OCI-LY3 (cell line): ENCODE results near the gene ZNF326.

Experiments
- H2AFZ ChIP-seq: fragments of 200-600, 300-600 bp; shearing (Covaris generic); 2 replicates; pipeline ENCODE4 v1.6.0; 2014; ENCODE audit warnings: antibody characterized with exemption, low read depth, low read length
- H3K27ac ChIP-seq: fragments of 200-600, 300-600 bp; sonication (generic); 2 replicates; pipeline ENCODE4 v1.5.1; 2014; ENCODE audit warnings: mild to moderate bottlenecking, low read length, moderate library complexity, mixed read lengths
- H3K27me3 ChIP-seq: fragments of 200-600, 300-600 bp; sonication (generic); 2 replicates; pipeline ENCODE4 v1.6.1; 2014; ENCODE audit warnings: low read depth, low read length, mixed read lengths
- H3K36me3 ChIP-seq: fragments of 200-600, 300-600 bp; sonication (generic); replicated peaks from 2 replicates; pipeline ENCODE3; 2014; ENCODE audit warnings: low read depth, low read length, mixed read lengths
- H3K4me1 ChIP-seq: fragments of 300-600, 200-600 bp; sonication (generic); 2 replicates; pipeline ENCODE4 v1.6.1; 2014; ENCODE audit warnings: low read length, mixed read lengths
- H3K4me2 ChIP-seq: fragments of 200-600, 300-600 bp; sonication (generic); 2 replicates; pipeline ENCODE4 v1.6.1; 2014; ENCODE audit warnings: low read length, mixed read lengths
- H3K4me3 ChIP-seq: fragments of 300-600, 200-600 bp; sonication (generic); 2 replicates; pipeline ENCODE4 v1.5.1; 2014; ENCODE audit warnings: antibody characterized with exemption, mild to moderate bottlenecking, low read length, moderate library complexity
- H3K79me2 ChIP-seq: fragments of 300-600, 200-600 bp; shearing (Covaris generic); 2 replicates; pipeline ENCODE4 v1.6.1; 2014; ENCODE audit warnings: mild to moderate bottlenecking, low read length, mixed read lengths
- H3K9ac ChIP-seq: fragments of 300-600, 200-600 bp; shearing (Covaris generic); 2 replicates; pipeline ENCODE4 v1.6.0; 2014; ENCODE audit warnings: mild to moderate bottlenecking, low read length, moderate library complexity
- H3K9me3 ChIP-seq: fragments of 200-600, 300-600 bp; shearing (Covaris generic); 2 replicates; pipeline ENCODE4 v1.6.1; 2014; ENCODE audit warnings: low read length, mixed read lengths; ENCODE audit not compliant: insufficient read depth
- H4K20me1 ChIP-seq: fragments of 200-600, 300-600 bp; sonication (generic); 2 replicates; pipeline ENCODE4 v1.6.1; 2016; ENCODE audit warnings: low read length, mixed read lengths; ENCODE audit not compliant: insufficient read depth
- CTCF ChIP-seq: fragments of 200-600, 300-600 bp; sonication (generic); IDR thresholded peaks from 2 replicates; pipeline ENCODE4 v1.5.1; 2014; ENCODE audit warnings: antibody characterized with exemption, low read length, low read depth
- EZH2phosphoT487 ChIP-seq: fragments of 200-600 bp; shearing (Covaris generic); IDR thresholded peaks from 2 replicates; pipeline ENCODE4 v1.6.1; 2018; ENCODE audit warnings: antibody characterized with exemption, mixed run types, low read depth

Gene ZNF326

GRCh38 chr1:89999628-90000027, 4.7 kb downstream of the ZNF326 start:
- no peak overlapping the region for H3K4me3 ChIP-seq
- H4K20me1 ChIP-seq: peaks cover 29% of the 10 kb centered on the region
- peaks cover 77% of the 10 kb centered on the region for H3K79me2 ChIP-seq
- H3K36me3 ChIP-seq: peaks cover 6% of the 10 kb centered on the region
- no peaks in the 10 kb centered on the region for H3K27me3 ChIP-seq
- peaks cover 10% of the 10 kb centered on the region for H3K4me1 ChIP-seq
- H3K9me3 ChIP-seq: no peaks in the 10 kb centered on the region
- H3K27ac ChIP-seq: no peak overlapping the region
- no peak overlapping the region for H2AFZ ChIP-seq
- H3K4me2 ChIP-seq: no peak overlapping the region
- TF ChIP-seq CTCF (no peak), EZH2phosphoT487 (no peak)
- H3K9ac ChIP-seq: no peak overlapping the region

GRCh38 chr1:90000934-90001676, 6.2 kb downstream of the ZNF326 start:
- peaks cover 14% of the 10 kb centered on the region for H3K36me3 ChIP-seq
- peaks cover 27% of the 10 kb centered on the region for H4K20me1 ChIP-seq
- TF ChIP-seq EZH2phosphoT487 (no peak), CTCF (peak; percentile 25; the same call in 1 of the 2 replicates)

GRCh38 chr1:90007979-90008404, 13.1 kb downstream of the ZNF326 start:
- no peaks in the 10 kb centered on the region for H3K27me3 ChIP-seq
- no peak overlapping the region for H3K4me3 ChIP-seq
- no peak overlapping the region for H3K27ac ChIP-seq
- H3K9ac ChIP-seq: no peak overlapping the region
- no peak overlapping the region for H3K4me2 ChIP-seq
- H3K36me3 ChIP-seq: peaks cover 23% of the 10 kb centered on the region
- no peaks in the 10 kb centered on the region for H3K4me1 ChIP-seq
- H2AFZ ChIP-seq: no peak overlapping the region
- peaks cover 17% of the 10 kb centered on the region for H3K79me2 ChIP-seq
- H3K9me3 ChIP-seq: no peaks in the 10 kb centered on the region
- H4K20me1 ChIP-seq: peaks cover 3% of the 10 kb centered on the region; the same call in 1 of the 2 replicates
- TF ChIP-seq EZH2phosphoT487: no peak
- no peak for TF ChIP-seq CTCF

More at GRCh38 chr1:90000934-90001676, 6.2 kb downstream of the ZNF326 start:
- Histone ChIP-seq H2AFZ (no peak overlapping the region), H3K9me3 (no peaks in the 10 kb centered on the region), H3K9ac (no peak overlapping the region), H3K27me3 (no peaks in the 10 kb centered on the region), H3K4me2 (no peak overlapping the region), H3K4me3 (no peak overlapping the region), H3K27ac (no peak overlapping the region), H3K79me2 (peaks cover 69% of the 10 kb centered on the region), H3K4me1 (peaks cover 8% of the 10 kb centered on the region)

GRCh38 chr1:90012300-90012699, 17.4 kb downstream of the ZNF326 start:
- Histone ChIP-seq H3K79me2 (peaks cover 5% of the 10 kb centered on the region), H3K36me3 (peaks cover 25% of the 10 kb centered on the region), H3K9me3 (no peaks in the 10 kb centered on the region), H3K27me3 (no peaks in the 10 kb centered on the region), H3K4me3 (no peak overlapping the region), H4K20me1 (no peaks in the 10 kb centered on the region), H2AFZ (no peak overlapping the region), H3K9ac (no peak overlapping the region), H3K4me2 (no peak overlapping the region), H3K4me1 (no peaks in the 10 kb centered on the region), H3K27ac (no peak overlapping the region)
- TF ChIP-seq EZH2phosphoT487 (no peak), CTCF (no peak)
